Ovary (tissue), 9 donors: Measurements from ENCODE around the gene DRC3. TPM values are rescaled to one million over a fixed set of nuclear protein-coding genes. Genes with fewer than 3 reads are reported as not detected.
"Not testable (repeated sequence)": the region's sequence is repeated elsewhere in the genome, so short reads cannot be mapped to it uniquely, and the experiment has no call there.

Source experiments
- DNase-seq, 5 donors: peaks; one replicate each; pipeline ENCODE4 v3.0.0-alpha.2; 2019 to 2020
- H3K27ac ChIP-seq, 2 donors: fragments of 200-600 bp; one replicate each; pipeline versions ENCODE4 v1.5.1 to v1.8.0; 2019 to 2022
- H3K27me3 ChIP-seq: fragments of 200-600 bp; one replicate; pipeline ENCODE4 v1.8.0; 2022
- H3K36me3 ChIP-seq: fragments of 200-600 bp; sonication (generic); one replicate; pipeline ENCODE4 v1.5.1; 2019
- H3K4me1 ChIP-seq: one replicate; pipeline ENCODE4 v1.8.1; 2013; ENCODE audit warnings: mild to moderate bottlenecking, moderate library complexity; ENCODE audit not compliant: insufficient read depth
- H3K4me3 ChIP-seq: fragments of 200-600 bp; sonication (generic); one replicate; pipeline ENCODE4 v1.5.1; 2017
- H3K9me3 ChIP-seq, 2 donors: fragments of 200-600 bp in 1 of 2; sonication (generic) in 1 of 2; one replicate each; pipeline versions ENCODE4 v1.5.1 to v1.8.1; 2013 to 2019; ENCODE audit warnings: mild to moderate bottlenecking in 1 of 2, moderate library complexity in 1 of 2
- EP300 ChIP-seq: sonication (generic); formaldehyde crosslinking; IDR thresholded peaks from one replicate; pipeline ENCODE4 v1.6.1; 2017; ENCODE audit warnings: antibody characterized with exemption
- POLR2A ChIP-seq: fragments of 450-650 bp; IDR thresholded peaks from one replicate; pipeline ENCODE4 v1.6.1; 2017; ENCODE audit warnings: antibody characterized with exemption, mild to moderate bottlenecking, moderate library complexity
- WGBS, 3 donors: extraction: QIAGEN DNeasy Blood & Tissue Kit in 1 of 3; methylation state at CpG; one replicate each; pipeline versions ENCODE4 v1.1.5 to v1.1.7; 2013 to 2017; 5-methylcytosine and 5-hydroxymethylcytosine counted together
- intact Hi-C, 4 donors: fragments of 100-400 bp; cut with DNase I; formaldehyde crosslinking; loops; one replicate each; pipeline versions ENCODE4 v1.11.0 to v1.15.1; 2022 to 2023
- polyA plus RNA-seq, 2 donors: library from polyadenylated mRNA; stranded (reverse); fragments of 200-250 nt in 1 of 2; fragments of 350-450 nt in 1 of 2; fragmentation: Illumina TruSeq in 1 of 2; extraction: RNeasy Lipid Tissue Mini Kit (QIAGEN cat#74804) in 1 of 2; gene quantifications; one replicate each; pipeline ENCODE4 v1.2.3, GENCODE V29; 2013 to 2014
- total RNA-seq, 7 donors: library from RNA; depleted of rRNA in 2 of 7; stranded (reverse); fragments of >200 nt in 2 of 7; fragmentation: NEBNext Ultra II Directional in 3 of 7; extraction: Animal tissue kit (Norgen Biotek cat#: 25700) in 3 of 7; gene quantifications; one replicate each; pipeline versions ENCODE4 v1.1.0 to v1.2.4, GENCODE V29; 2016 to 2023
- TF ChIP-seq, protein P1 (sequence below), 3 donors: fragments of 450-650 bp in 2 of 3; fragments of 200-600 bp in 1 of 3; IDR thresholded peaks; one replicate each; pipeline versions ENCODE4 v1.5.1 to v1.8.0; 2016 to 2022; ENCODE audit warnings: antibody characterized with exemption in 3 of 3, mild to moderate bottlenecking in 1 of 3
- donor health status: DM: no; HTN: no; CAD: no; lungs with moderate emphysema.
- donor health status: DM: no; HTN: no; CAD: no.
- donor health status: Bipolar disorder and iron deficiency.
- donor health status: DM: yes; HTN: yes; CAD: no.
- donor health status: DM: no; HTN: no; CAD: no.
- donor health status: DM: yes; HTN: yes; CAD: no.

DRC3 gene
- total and polyA plus RNA-seq, 9 donors, result 3.6 to 35.3 (median 6.0) TPM

DNA sequence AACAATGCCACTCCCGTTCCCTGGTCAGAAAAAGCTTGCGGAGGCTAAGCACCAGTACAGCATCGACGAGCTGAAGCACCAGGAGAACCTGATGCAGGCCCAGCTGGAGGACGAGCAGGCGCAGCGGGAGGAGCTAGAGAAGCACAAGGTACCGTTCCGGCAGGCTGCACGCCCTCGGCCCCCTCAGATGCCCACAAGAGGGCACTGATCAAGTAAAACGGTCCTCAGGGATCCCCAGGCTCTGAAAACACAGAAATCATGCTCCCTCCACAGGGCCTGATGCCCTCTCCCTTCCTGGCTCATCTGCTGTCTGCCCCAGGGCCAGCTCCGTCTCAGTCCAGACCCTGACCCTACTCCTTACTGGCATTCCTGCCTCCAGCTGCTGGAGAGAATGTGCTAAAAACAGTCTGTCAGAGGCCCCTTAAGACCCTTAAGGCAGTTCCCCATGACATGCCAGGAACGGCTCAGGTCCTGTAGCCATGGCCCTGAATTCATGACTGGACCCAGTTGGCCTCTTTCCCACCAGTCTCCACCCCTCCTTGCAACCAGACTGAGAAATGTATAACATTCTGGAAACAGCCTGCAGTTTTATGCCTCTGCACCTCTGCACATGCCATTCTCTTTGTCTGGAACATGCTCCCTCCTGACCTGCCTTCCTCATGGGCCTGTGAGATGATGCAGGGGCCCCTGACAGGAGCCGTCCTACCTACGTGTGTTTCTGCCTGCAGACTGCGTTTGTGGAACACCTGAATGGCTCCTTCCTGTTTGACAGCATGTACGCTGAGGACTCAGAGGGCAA lies 21.8 kb downstream of the DRC3 start:
- TF ChIP-seq, protein P1, sequence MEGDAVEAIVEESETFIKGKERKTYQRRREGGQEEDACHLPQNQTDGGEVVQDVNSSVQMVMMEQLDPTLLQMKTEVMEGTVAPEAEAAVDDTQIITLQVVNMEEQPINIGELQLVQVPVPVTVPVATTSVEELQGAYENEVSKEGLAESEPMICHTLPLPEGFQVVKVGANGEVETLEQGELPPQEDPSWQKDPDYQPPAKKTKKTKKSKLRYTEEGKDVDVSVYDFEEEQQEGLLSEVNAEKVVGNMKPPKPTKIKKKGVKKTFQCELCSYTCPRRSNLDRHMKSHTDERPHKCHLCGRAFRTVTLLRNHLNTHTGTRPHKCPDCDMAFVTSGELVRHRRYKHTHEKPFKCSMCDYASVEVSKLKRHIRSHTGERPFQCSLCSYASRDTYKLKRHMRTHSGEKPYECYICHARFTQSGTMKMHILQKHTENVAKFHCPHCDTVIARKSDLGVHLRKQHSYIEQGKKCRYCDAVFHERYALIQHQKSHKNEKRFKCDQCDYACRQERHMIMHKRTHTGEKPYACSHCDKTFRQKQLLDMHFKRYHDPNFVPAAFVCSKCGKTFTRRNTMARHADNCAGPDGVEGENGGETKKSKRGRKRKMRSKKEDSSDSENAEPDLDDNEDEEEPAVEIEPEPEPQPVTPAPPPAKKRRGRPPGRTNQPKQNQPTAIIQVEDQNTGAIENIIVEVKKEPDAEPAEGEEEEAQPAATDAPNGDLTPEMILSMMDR (IDR thresholded peaks at IDR 0.05), result no peak
- TF ChIP-seq POLR2A, result no peak
- no peak for TF ChIP-seq EP300
- Histone ChIP-seq H3K4me1 (peaks cover 5% of the 10 kb centered on the region), H3K4me3 (no peak overlapping the region), H3K9me3 (no peaks in the 10 kb centered on the region), H3K36me3 (no peaks in the 10 kb centered on the region), H3K27ac (no peak overlapping the region), H3K27me3 (no peaks in the 10 kb centered on the region)
- intact Hi-C loops, result no loop called here
- WGBS, 3 donors, result 44 to 67% (median 53%) methylated on average over 18 of the region's 18 CpGs
- DNase-seq, result peak in 4 of 5 donors; percentile 34 to 62 (median 40)

GRCh38 chr17:17995887-17996286 lies 23.2 kb downstream of the DRC3 start:
- intact Hi-C loops, H3K4me1 ChIP-seq, DNase-seq, H3K36me3 ChIP-seq, H3K4me3 ChIP-seq, H3K9me3 ChIP-seq, H3K27me3 ChIP-seq, H3K27ac ChIP-seq: not testable (repeated sequence)
- WGBS, 3 donors, result 95 to 99% (median 97%) methylated on average over 8 of the region's 8 CpGs

DNA sequence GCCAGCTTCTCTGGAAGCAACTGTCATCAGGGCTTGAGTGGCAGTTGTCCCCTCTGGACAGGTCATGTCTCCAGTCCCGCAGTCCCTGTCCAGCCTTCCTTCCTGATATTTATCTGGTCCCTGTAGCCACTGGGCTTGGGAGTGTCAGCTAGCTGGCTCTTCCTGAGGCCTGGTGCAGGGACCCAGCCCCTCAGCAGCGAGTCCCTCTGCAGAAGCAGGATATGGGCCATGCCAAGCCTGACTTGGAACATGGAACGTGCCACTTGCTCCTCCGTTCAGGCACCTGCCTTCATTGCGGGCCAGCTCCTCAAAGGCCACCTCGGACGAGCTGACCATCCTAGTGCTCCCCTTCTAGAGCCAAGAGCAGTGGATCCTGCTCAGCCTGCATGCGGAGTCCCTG lies 26.3 kb downstream of the DRC3 start:
- 94 to 96% (median 94%) methylated on average over 8 of the region's 8 CpGs for WGBS, 3 donors
- peaks cover 5% of the 10 kb centered on the region for H3K4me1 ChIP-seq
- DNase-seq, result no peak
- H3K36me3 ChIP-seq, result no peaks in the 10 kb centered on the region
- no peak overlapping the region for H3K27ac ChIP-seq
- TF ChIP-seq POLR2A (no peak), EP300 (no peak)
- TF ChIP-seq, protein P1 (IDR thresholded peaks at IDR 0.05), result no peak
- no peak overlapping the region for H3K4me3 ChIP-seq
- H3K9me3 ChIP-seq, result no peaks in the 10 kb centered on the region
- H3K27me3 ChIP-seq, result no peaks in the 10 kb centered on the region
- intact Hi-C loops, result no loop called here

DNA sequence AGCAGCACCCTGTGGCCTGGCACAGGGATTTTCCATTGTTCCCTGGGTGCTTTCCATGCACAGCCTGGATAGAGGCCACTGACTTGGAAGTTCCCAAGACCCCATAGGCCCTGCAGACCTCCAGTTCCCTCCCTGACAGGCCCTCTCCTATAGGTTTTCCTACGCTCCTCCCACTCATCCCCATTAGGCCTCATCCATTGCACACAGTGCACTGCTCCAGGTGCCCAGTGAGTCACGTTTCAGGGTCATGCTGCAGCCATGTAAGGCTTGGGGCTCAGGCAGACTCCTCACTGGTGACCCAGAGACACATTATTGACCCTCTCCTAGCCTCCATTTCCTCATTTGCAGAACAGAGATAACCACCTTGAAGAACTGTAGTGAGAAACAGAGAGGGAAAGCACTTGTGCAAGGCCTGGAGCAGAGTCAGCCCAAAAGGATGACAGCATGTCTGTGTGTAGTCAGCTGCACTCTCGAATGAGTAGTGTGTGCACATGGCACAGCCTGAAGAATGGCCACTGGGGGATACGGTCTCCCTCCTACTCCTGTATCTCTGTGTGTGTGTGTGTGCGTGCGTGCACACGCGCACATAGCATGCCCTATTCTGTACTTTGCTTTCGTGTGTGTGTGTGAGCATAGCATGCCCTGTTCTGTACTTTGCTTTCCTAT lies 26.8 kb downstream of the DRC3 start:
- peaks cover 4% of the 10 kb centered on the region for H3K4me1 ChIP-seq
- H3K27ac ChIP-seq, result no peak overlapping the region
- H3K4me3 ChIP-seq, result no peak overlapping the region
- no peaks in the 10 kb centered on the region for H3K9me3 ChIP-seq
- WGBS, 3 donors, result 79 to 85% (median 82%) methylated on average over 9 of the region's 9 CpGs
- TF ChIP-seq, protein P1 (IDR thresholded peaks at IDR 0.05), result no peak
- TF ChIP-seq EP300 (no peak), POLR2A (no peak)
- intact Hi-C loops, result no loop called here
- no peak for DNase-seq
- no peaks in the 10 kb centered on the region for H3K27me3 ChIP-seq
- H3K36me3 ChIP-seq, result no peaks in the 10 kb centered on the region

- DNase-seq, result no peak
- 67 to 79% (median 77%) methylated on average over 8 of the region's 8 CpGs for WGBS, 3 donors
- intact Hi-C loops, result no loop called here
- TF ChIP-seq, protein P1 (IDR thresholded peaks at IDR 0.05), result no peak
- TF ChIP-seq EP300, result no peak
- no peak for TF ChIP-seq POLR2A
- Histone ChIP-seq H3K9me3 (no peaks in the 10 kb centered on the region), H3K27ac (no peak overlapping the region), H3K36me3 (no peaks in the 10 kb centered on the region), H3K4me1 (no peaks in the 10 kb centered on the region), H3K4me3 (no peak overlapping the region), H3K27me3 (no peaks in the 10 kb centered on the region)
These were observed 27.4 kb downstream of the DRC3 start for GRCh38 chr17:18000030-18000408.
